Stimulated activated CD8-positive, alpha-beta memory T cell treated with anti-CD3 and anti-CD28 coated beads, Interleukin-15, amount 100 ng/mL, for 1 hour (primary cell): ENCODE results near the gene CREB3L1.
A peak's percentile ranks its signal among the peaks of the same experiment; 100 is the strongest.
"Not testable (repeated sequence)": the region's sequence is repeated elsewhere in the genome, so short reads cannot be mapped to it uniquely, and the experiment has no call there.

Experiments used
- DNase-seq: peaks from one replicate; pipeline ENCODE4 v3.0.0-alpha.2; 2020; ENCODE audit warnings: low read depth

The CREB3L1 gene

GRCh38 chr11:46296528-46297448 is 19.3 kb downstream of the CREB3L1 start:
- DNase-seq, result no peak

DNA sequence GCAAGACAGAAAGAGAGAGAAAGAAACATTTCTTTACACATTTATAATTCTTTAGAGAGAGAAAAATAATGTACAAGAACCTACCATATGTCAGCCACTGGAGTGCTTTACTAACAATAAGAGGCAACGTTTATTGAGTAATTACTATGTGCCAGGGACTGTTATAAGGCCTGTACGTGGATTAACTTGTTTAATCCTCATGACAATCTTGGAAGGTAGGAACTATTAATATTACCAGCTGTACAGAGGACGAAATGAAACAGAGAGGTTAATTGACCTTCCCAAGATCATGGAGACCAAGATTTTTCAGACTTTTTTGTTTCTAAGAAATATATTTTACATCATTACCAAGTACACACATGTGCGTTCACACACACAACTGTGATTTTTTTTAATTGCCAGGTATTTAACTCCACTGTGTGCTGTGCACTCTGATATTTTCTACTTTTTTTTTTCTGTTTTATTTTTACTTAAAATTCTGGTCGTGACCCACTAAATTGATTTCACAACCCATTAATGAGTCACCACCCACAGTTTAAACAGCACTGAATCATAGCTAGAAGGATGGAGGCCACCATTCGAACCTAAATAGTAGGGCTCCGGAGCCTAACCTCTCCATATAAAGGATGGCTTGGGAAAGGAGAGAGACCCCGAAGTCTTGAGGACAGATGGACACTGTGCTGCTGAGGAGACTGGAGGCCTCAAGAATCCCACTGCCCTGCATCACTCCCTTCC is 21.4 kb downstream of the CREB3L1 start:
- no peak for DNase-seq

GRCh38 chr11:46299451-46299961 is 22.0 kb downstream of the CREB3L1 start:
- no peak for DNase-seq

DNA sequence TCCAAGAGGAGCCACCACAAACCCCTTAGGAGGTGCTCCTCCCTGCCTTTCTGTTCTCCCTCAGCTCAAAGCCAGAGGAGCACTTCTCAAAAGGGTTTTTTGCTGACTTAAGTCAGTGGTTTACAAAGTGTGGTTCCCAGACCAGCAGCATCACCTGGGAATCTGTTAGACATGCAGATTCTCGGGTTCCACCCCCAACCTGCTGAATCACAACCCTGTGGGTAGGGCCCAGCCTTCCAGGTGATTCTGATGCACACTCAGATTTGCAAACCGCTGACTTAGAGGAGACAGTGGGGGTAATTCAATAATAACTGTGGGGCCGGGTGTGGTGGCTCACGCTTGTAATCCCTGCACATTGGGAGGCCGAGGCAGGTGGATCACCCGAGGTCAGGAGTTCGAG is 22.8 kb downstream of the CREB3L1 start:
- DNase-seq, result no peak

DNA sequence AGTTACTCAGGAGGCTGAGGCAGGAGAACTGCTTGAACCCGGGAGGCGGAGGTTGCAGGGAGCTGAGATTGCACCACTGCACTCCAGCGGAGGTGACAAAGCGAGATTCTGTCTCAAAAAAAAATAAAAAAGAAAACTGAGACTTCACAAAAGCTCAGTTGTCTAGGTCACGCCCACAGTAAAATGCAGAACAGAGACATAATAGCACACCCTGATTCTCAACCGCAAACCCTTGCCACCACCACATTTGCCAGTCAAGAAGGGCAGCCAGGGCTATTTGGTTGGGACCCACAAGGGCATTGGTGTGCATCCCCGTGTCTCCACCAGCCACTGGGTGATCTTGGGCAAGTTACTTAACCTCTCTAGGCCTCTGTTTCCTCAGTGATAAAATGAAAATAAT is 25.4 kb downstream of the CREB3L1 start:
- no peak for DNase-seq

- DNase-seq, result not testable (repeated sequence)
Measured at GRCh38 chr11:46304036-46304435, 26.6 kb downstream of the CREB3L1 start.

- DNase-seq, result no peak
Measured at GRCh38 chr11:46304605-46305179, 27.2 kb downstream of the CREB3L1 start.

DNA sequence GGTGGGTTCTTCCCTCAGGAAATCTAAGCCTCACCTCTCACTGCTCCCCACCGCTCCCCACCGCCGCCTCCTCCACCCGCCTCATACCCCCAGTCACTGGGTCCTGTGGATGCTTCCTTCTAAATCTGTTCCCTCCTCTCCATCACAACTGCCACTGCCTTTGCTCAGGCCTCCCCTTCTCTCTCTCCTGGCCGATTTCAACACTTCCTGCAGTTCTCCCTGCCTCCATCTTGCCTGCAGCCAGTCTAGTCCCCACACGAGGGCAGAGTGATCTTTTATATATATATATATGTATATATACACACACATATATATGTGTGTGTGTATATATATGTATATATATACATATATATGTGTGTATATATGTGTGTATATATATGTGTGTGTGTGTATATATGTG is 27.8 kb downstream of the CREB3L1 start:
- no peak for DNase-seq

GRCh38 chr11:46306296-46306853 is 28.9 kb downstream of the CREB3L1 start:
- DNase-seq, result no peak

- DNase-seq, result no peak
Measured at GRCh38 chr11:46307369-46307768, 29.9 kb downstream of the CREB3L1 start.

DNA sequence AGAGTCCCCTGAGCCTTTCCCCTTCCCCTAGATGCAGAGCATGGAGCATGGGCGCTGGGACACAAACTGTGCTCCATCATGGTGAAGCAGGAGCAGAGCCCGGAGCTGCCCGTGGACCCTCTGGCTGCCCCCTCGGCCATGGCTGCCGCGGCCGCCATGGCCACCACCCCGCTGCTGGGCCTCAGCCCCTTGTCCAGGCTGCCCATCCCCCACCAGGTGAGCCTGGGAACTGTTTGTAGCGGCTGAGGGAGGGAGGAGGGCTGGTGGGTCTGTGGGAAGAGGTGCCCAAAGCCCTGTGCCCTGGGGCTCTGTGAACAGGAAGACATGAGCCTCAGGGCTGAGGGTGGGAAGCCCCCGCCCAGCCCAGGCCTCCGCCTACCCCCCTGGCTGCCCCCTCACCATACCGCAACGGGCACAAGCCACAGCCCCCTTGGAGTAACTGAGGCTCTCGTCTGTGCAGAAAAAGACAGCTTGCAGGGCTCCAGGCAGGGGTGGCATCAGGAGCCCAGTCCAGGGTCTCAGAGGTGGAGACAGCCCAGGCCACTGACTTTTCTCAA is 30.4 kb downstream of the CREB3L1 start:
- no peak for DNase-seq

GRCh38 chr11:46308631-46309419 is 31.4 kb downstream of the CREB3L1 start:
- DNase-seq, result peak; percentile 35

DNA sequence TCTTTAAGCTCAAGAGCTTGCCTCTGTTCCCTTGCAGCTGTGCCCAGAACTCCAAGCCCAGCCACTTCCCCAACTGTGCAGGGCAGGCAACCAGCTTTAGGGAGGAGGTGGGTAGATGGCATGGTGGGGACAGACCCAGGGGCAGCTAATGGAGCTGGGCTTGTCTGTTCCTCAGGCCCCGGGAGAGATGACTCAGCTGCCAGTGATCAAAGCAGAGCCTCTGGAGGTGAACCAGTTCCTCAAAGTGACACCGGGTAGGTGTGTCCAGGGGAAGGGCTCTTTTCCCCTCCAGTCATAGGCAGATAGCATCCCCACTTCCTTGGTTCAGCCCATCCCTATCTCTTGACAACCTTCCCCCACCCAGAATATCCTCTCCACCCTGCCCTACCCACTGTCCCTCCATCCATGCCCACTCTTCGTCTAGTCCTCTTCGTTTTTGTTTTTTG is 32.4 kb downstream of the CREB3L1 start:
- DNase-seq, result no peak

- peak; percentile 75 for DNase-seq
Measured at GRCh38 chr11:46315033-46315738, 37.7 kb downstream of the CREB3L1 start.

DNA sequence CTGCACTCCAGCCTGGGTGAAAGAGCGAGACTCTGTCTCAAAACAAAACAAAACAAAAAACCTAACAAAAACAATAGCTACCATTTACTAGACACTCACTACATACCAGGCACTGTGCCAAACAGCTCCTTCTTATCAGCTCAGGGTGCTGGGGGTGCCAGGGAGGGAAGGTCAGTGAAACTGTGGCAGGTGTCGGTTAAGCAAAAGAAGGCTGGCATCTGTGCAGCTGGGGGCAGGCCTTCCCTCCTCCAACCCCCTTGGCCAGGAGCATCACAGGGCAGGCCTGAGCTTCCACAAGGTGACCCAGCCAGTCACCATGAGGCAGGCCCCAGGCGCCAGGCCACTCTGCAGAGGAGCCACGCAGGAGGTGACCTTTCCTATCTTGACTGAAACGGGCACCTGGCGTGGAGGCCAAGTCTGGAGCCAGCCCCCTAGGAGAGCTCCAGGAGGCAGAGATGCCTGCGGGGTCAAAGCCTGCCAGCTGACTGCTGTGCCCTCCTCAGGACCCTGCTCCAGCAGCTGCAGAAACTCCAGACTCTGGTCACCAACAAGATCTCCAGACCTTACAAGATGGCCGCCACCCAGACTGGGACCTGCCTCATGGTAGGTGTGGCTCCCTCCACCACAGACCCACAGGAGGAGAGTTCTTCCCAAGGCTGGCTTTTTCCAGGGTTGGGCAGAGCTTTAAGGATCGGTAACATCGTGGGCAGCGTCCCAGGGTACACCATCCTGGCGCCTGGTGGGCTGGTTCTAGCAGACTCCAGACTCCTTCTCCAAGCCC is 38.5 kb downstream of the CREB3L1 start:
- DNase-seq, result no peak

GRCh38 chr11:46319074-46319453 is 41.6 kb downstream of the CREB3L1 start:
- no peak for DNase-seq

DNA sequence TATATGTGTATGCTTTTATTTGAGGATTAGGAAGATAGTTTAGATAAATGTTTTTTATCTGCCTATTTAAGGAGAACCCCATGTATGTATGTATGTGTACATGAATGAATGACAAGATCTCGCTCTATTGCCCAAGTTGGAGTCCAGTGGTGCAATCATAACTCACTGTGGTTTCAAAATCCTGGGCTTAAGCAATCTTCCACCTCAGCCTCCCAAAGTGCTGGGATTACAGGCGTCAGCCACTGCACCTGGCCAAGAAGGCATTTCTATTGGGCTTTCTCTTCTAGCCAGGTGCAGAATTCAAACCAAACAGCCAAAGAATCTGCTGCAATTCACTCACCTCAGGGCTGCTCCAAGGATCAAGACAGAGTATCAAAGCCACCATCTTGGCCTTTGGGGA is 44.3 kb downstream of the CREB3L1 start:
- DNase-seq, result no peak

- DNase-seq, result no peak
Measured at GRCh38 chr11:46322759-46323158, 45.3 kb downstream of the CREB3L1 start.

GRCh38 chr11:46326813-46327416 is 49.5 kb downstream of the CREB3L1 start:
- no peak for DNase-seq
